Gastroesophageal sphincter (tissue), 4 donors: ENCODE results near the gene PRPF6. TPM values are rescaled to one million over a fixed set of nuclear protein-coding genes. Genes with fewer than 3 reads are reported as not detected.
A peak's percentile ranks its signal among the peaks of the same experiment; 100 is the strongest.

ENCODE experiments used
- ATAC-seq: fragments of 150-250 bp; one replicate; pipeline ENCODE4 v1.9.1; 2016; ENCODE audit warnings: mild to moderate bottlenecking, moderate library complexity
- H3K27ac ChIP-seq, 4 donors: fragments of 200-600 bp; sonication (generic) in 3 of 4; 1 replicate in 3 of 4; 2 replicates in 1 of 4; pipeline ENCODE4 v1.5.1; 2016 to 2019
- H3K27me3 ChIP-seq: fragments of 200-600 bp; sonication (generic); one replicate; pipeline ENCODE4 v1.5.1; 2019
- H3K36me3 ChIP-seq, 2 donors: fragments of 200-600 bp; sonication (generic); one replicate each; pipeline ENCODE4 v1.5.1; 2019; ENCODE audit warnings: control low read depth in 1 of 2
- H3K4me1 ChIP-seq, 3 donors: fragments of 200-600 bp; sonication (generic); 1 replicate in 2 of 3; 2 replicates in 1 of 3; pipeline ENCODE4 v1.5.1; 2016 to 2019; ENCODE audit warnings: control low read depth in 2 of 3
- H3K4me3 ChIP-seq, 2 donors: fragments of 200-600 bp; sonication (generic); one replicate each; pipeline ENCODE4 v1.5.1; 2019; ENCODE audit warnings: mild to moderate bottlenecking in 1 of 2, moderate library complexity in 1 of 2
- H3K9me3 ChIP-seq, 3 donors: fragments of 200-600 bp; sonication (generic); one replicate each; pipeline ENCODE4 v1.5.1; 2017 to 2019; ENCODE audit warnings: control low read depth in 2 of 3
- CTCF ChIP-seq, 4 experiments: fragments of 200-600 bp in 2 of 4; fragments of 450-650 bp in 2 of 4; sonication (generic) in 1 of 4; IDR thresholded peaks; one replicate each; pipeline ENCODE4 v1.5.1; 2017 to 2019; ENCODE audit warnings: antibody characterized with exemption in 4 of 4, mild to moderate bottlenecking in 2 of 4, moderate library complexity in 2 of 4
- EP300 ChIP-seq: sonication (generic); formaldehyde crosslinking; IDR thresholded peaks from one replicate; pipeline ENCODE4 v1.6.1; 2017; ENCODE audit warnings: antibody characterized with exemption, mild to moderate bottlenecking
- POLR2A ChIP-seq, 2 donors: fragments of 450-650 bp; IDR thresholded peaks; one replicate each; pipeline ENCODE4 v1.6.1; 2017; ENCODE audit warnings: antibody characterized with exemption in 2 of 2, mild to moderate bottlenecking in 2 of 2, moderate library complexity in 1 of 2
- POLR2AphosphoS5 ChIP-seq: sonication (generic); formaldehyde crosslinking; IDR thresholded peaks from one replicate; pipeline ENCODE4 v1.6.1; 2017; ENCODE audit warnings: antibody characterized with exemption
- WGBS, 2 donors: methylation state at CpG; one replicate each; pipeline ENCODE4 v1.1.5; 2018; ENCODE audit warnings: low coverage in 1 of 2; 5-methylcytosine and 5-hydroxymethylcytosine counted together
- total RNA-seq, 4 donors: library from RNA; depleted of rRNA; stranded (reverse); fragments of >200 nt; gene quantifications; one replicate each; pipeline ENCODE4 v1.1.0, GENCODE V29; 2016

The PRPF6 gene
- total RNA-seq, 4 donors from 2014 or later: 53.7 to 73.0 (median 67.6) TPM

- H3K27me3 ChIP-seq: peaks cover 99% of the 10 kb centered on the region
- no peak for TF ChIP-seq EP300
- TF ChIP-seq POLR2AphosphoS5: no peak
- no peak for TF ChIP-seq POLR2A (IDR thresholded peaks at IDR 0.05)
- TF ChIP-seq CTCF (IDR thresholded peaks at IDR 0.05): no peak
- no peaks in the 10 kb centered on the region for H3K9me3 ChIP-seq
- no peaks in the 10 kb centered on the region for H3K36me3 ChIP-seq
- H3K4me1 ChIP-seq: peaks cover 0 to 31% (median 6%) of the 10 kb centered on the region in 3 donors
- ATAC-seq: no peak
- peak overlapping the region in 1 of 4 donors; percentile 16 for H3K27ac ChIP-seq
- WGBS, 2 donors: 60 to 71% methylated on average over 2 to 3 of the region's 8 CpGs
- peak overlapping the region in 1 of 2 donors; percentile 48 for H3K4me3 ChIP-seq
Observed at GRCh38 chr20:64047046-64047389, 66.1 kb downstream of the PRPF6 start.

GRCh38 chr20:64047968-64048401, 67.1 kb downstream of the PRPF6 start:
- no peak for TF ChIP-seq CTCF (IDR thresholded peaks at IDR 0.05)
- no peak for TF ChIP-seq POLR2A (IDR thresholded peaks at IDR 0.05)
- TF ChIP-seq POLR2AphosphoS5: no peak
- no peak for TF ChIP-seq EP300
- Histone ChIP-seq H3K36me3 (no peaks in the 10 kb centered on the region), H3K4me3 (peak overlapping the region; percentile 1 to 48), H3K4me1 (peaks cover 0 to 25% (median 5%) of the 10 kb centered on the region in 3 donors), H3K27ac (peak overlapping the region in 3 of 4 donors; percentile 17 to 54 (median 43)), H3K27me3 (peaks cover 100% of the 10 kb centered on the region), H3K9me3 (no peaks in the 10 kb centered on the region)
- 15 to 33% methylated on average over 5 to 8 of the region's 49 CpGs for WGBS, 2 donors
- ATAC-seq: no peak

- WGBS, 2 donors: 0% methylated on average over 3 of the region's 101 CpGs; no CpG with 5 or more reads in 1 of the 2 donors
- Histone ChIP-seq H3K27ac (peak overlapping the region in 3 of 4 donors; percentile 37 to 54 (median 43)), H3K27me3 (peaks cover 100% of the 10 kb centered on the region), H3K9me3 (no peaks in the 10 kb centered on the region), H3K4me1 (peaks cover 0 to 25% (median 5%) of the 10 kb centered on the region in 3 donors), H3K4me3 (peak overlapping the region; percentile 1 to 48), H3K36me3 (no peaks in the 10 kb centered on the region)
- ATAC-seq: no peak
- TF ChIP-seq POLR2AphosphoS5 (no peak), EP300 (no peak), CTCF (IDR thresholded peaks at IDR 0.05) (no peak), POLR2A (IDR thresholded peaks at IDR 0.05) (no peak)
Observed at GRCh38 chr20:64048402-64049044, 67.6 kb downstream of the PRPF6 start.

- ATAC-seq: peak; percentile 27
- Histone ChIP-seq H3K27ac (peak within 1 kb of the TSS in 3 of 4 donors; percentile 68 to 76 (median 75)), H3K27me3 (peaks cover 100% of the 10 kb centered on the region), H3K4me1 (peaks cover 0 to 25% (median 5%) of the 10 kb centered on the region in 3 donors), H3K4me3 (peak within 1 kb of the TSS in 1 of 2 donors; percentile 48), H3K36me3 (no peaks in the 10 kb centered on the region), H3K9me3 (no peaks in the 10 kb centered on the region)
- peak; percentile 17 for TF ChIP-seq POLR2A (IDR thresholded peaks at IDR 0.05)
- TF ChIP-seq EP300: no peak
- no CpG with 5 or more reads among the region's 111 CpGs for WGBS, 2 donors
Observed at GRCh38 chr20:64049060-64049877, 68.3 kb downstream of the PRPF6 start, which contains the start of gene SOX18. Gene SOX18, minus strand, starts transcription at chr20:64049639. Its CDS starts 123 bp downstream, at chr20:64049516.

- WGBS, 2 donors: no CpG with 5 or more reads among the region's 16 CpGs
- TF ChIP-seq POLR2A (IDR thresholded peaks at IDR 0.05): no peak
- TF ChIP-seq EP300: no peak
- no peak for TF ChIP-seq CTCF (IDR thresholded peaks at IDR 0.05)
- TF ChIP-seq POLR2AphosphoS5: no peak
- peak overlapping the region in 3 of 4 donors; percentile 68 to 76 (median 75) for H3K27ac ChIP-seq
- no peaks in the 10 kb centered on the region for H3K36me3 ChIP-seq
- ATAC-seq: no peak
- H3K9me3 ChIP-seq: no peaks in the 10 kb centered on the region
- H3K4me1 ChIP-seq: peaks cover 0 to 25% (median 5%) of the 10 kb centered on the region in 3 donors
- peaks cover 98% of the 10 kb centered on the region for H3K27me3 ChIP-seq
- peak overlapping the region in 1 of 2 donors; percentile 48 for H3K4me3 ChIP-seq
Observed at GRCh38 chr20:64049878-64050260, 68.9 kb downstream of the PRPF6 start.
